Vagina (tissue), 2 donors: ENCODE measurements around the gene ARFGAP3.
"Not testable (repeated sequence)": the region's sequence is repeated elsewhere in the genome, so short reads cannot be mapped to it uniquely, and the experiment has no call there.

Experiments used
- CTCF ChIP-seq, 3 experiments: fragments of 450-650 bp in 2 of 3; fragments of 200-600 bp in 1 of 3; sonication (generic) in 1 of 3; IDR thresholded peaks; one replicate each; pipeline ENCODE4 v1.5.1; 2017 to 2019; ENCODE audit warnings: antibody characterized with exemption in 3 of 3, mild to moderate bottlenecking in 2 of 3, moderate library complexity in 2 of 3
- POLR2A ChIP-seq, 2 donors: fragments of 450-650 bp; IDR thresholded peaks; one replicate each; pipeline ENCODE4 v1.6.1; 2017; ENCODE audit warnings: antibody characterized with exemption in 2 of 2, mild to moderate bottlenecking in 2 of 2, moderate library complexity in 2 of 2
- POLR2AphosphoS5 ChIP-seq, 2 donors: sonication (generic); formaldehyde crosslinking; IDR thresholded peaks; one replicate each; pipeline ENCODE4 v1.9.0; 2017; ENCODE audit warnings: antibody characterized with exemption in 2 of 2, mild to moderate bottlenecking in 2 of 2, low read depth in 1 of 2; ENCODE audit not compliant: insufficient read depth in 1 of 2

- not testable (repeated sequence) for TF ChIP-seq CTCF (IDR thresholded peaks at IDR 0.05); POLR2A (IDR thresholded peaks at IDR 0.05); POLR2AphosphoS5 (IDR thresholded peaks at IDR 0.05; ENCODE audit: insufficient read depth in 1 of 2, low read depth in 1 of 2)
These were observed 102.0 kb downstream of the ARFGAP3 start for GRCh38 chr22:42755121-42755520.
